Effector CD4-positive, alpha-beta T cell (primary cell): ENCODE measurements around the gene GPR101. TPM values are rescaled to one million over a fixed set of nuclear protein-coding genes. Genes with fewer than 3 reads are reported as not detected.

Source experiments
- DNase-seq: peaks from one replicate; pipeline ENCODE4 v3.0.0-alpha.2; 2020
- total RNA-seq: gene quantifications from one replicate; lab custom pipeline; 2026; lab: John Stamatoyannopoulos, UW

The GPR101 gene, protein sequence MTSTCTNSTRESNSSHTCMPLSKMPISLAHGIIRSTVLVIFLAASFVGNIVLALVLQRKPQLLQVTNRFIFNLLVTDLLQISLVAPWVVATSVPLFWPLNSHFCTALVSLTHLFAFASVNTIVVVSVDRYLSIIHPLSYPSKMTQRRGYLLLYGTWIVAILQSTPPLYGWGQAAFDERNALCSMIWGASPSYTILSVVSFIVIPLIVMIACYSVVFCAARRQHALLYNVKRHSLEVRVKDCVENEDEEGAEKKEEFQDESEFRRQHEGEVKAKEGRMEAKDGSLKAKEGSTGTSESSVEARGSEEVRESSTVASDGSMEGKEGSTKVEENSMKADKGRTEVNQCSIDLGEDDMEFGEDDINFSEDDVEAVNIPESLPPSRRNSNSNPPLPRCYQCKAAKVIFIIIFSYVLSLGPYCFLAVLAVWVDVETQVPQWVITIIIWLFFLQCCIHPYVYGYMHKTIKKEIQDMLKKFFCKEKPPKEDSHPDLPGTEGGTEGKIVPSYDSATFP
- not detected for total RNA-seq

- no peak for DNase-seq
These were observed at the start of gene GPR101 for GRCh38 chrX:137033774-137034507. Gene GPR101 (minus strand): TSS chrX:137033995. CDS start chrX:137031674, 2,321 bp downstream.

DNA sequence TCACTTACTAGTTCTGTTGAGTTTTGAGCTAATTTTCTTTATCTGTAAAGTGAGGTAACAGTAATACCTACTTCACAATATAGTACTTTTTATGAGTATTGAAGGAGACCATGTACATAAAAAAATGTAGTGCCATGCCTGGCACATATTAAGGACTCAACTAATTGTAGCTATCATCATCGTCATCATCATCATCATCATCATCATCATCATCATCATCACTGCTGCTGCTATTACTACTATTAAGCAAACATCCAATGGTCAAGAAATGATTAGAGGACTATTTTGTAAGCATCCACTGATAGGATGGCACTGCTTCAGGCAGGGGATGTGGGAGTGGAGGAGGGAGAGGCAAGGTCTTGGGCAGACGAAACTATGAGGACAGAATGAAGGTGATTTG is 47.4 kb upstream of the GPR101 start:
- no peak for DNase-seq

DNA sequence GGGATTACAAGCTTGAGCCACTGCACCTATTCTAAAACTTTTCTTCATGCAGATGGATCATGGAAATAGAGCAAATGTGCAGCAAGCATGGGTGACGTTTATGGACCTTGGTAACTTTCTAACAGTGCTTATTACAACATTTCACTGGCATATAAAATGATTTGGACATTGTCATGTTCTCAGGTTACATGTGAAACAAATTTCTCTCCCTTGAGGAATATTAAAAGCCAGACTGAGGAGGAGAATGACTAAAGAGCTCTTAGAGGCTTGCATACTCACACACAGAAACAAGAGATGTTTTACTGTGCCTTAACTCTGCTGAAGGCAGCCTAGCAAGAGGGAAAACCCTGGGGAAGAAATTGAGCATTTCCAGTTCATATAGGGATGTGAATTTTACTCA is 38.6 kb upstream of the GPR101 start:
- DNase-seq = no peak

GRCh38 chrX:137071596-137071995 is 37.8 kb upstream of the GPR101 start:
- DNase-seq = no peak

GRCh38 chrX:137067147-137067546 is 33.4 kb upstream of the GPR101 start:
- DNase-seq = no peak

DNA sequence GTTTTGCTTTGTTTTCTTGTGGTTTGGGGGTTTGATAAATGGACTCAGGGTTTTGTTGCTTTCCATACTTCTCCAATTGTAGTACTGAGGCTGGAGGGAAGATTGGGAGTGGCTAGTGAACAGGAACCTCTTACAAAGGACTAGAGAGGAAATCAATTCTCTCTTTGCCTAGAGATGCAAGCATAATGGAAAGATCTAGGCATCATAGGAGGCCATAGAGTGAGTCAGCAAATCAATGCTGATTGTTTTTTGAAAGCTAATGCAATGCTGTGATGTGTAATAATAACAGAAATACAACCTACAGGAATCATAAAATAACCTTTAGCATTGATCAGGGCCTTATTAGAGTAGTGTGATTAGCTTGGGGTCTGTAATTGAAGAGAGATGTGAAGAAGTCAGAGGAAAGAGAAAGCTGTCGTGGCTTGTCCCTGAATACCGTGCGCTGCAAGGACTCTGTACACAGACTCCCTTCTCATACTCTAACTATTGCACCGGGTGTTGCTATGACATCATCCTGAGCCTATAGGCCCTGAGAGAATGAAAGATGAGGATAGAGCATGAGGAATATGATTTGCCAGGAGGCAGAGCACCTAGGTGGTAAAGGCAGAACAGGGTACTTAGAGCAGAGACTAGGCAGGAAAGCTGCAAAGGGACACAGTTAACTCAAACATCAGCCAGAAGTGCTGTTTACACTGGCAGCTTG is 29.3 kb upstream of the GPR101 start:
- no peak for DNase-seq

DNA sequence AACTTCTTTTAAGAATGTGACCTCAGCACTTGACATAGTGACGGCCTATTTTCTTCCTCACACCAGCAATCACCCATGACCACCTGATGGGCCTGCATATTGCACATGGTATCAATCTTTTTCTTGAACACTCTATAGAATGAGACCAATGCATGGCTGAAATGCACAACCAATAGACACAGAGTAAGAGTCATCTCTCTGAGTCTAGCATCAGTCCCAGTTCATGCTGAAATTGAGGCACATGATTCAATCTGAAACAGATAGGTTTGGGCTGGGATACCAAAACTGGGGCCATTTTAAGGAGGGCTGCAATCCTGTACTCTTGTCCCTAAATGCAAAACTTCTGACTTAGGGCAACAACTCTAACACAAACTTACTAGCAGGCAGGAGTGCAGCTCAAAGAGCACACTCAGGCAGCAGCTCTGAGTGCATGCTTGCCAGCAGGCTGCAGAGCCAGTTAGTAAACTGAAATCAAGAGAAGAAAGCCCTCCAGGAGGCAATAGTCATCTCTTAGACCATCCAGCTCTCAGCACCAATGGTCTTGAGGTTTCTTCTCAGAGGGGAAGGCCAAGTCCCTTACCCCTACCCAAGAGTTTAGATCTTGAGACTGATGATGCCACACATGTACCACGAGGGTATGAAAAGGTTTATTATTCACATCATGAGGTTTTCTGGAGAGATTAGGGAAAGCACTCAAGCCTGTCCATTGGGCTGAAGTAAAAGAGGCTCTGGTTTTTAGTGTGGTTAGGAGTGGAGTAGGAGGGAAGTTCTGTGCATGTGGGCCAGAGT is 24.7 kb upstream of the GPR101 start:
- DNase-seq = no peak

DNA sequence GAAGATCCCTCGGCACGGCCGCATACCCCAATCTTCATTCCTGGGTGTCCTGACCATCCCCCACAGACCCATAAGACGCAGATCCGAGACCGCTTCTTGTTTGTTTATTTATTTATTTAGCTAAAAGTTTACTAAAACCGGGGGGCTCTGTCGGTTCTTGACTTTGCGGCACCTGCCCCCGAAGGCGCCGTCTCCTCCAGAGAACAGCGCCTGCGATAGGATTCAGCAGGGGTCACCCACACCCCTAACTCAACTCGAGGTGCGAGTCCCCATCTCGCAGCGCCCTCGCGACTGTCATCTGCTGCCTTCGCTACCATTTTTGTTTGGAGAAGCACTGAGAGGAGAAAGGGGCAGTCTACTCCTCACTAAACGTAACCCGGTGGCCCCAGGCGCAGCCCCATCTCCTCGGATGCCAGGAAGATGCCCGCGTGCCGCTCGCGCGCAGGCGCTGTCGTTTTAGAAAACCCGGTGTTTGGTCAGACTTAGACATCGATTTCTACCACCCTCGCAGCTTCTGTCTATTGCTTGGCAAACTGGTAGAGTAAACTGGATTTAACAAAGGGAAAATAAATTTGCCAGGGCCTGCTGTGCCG is 18.9 kb upstream of the GPR101 start:
- no peak for DNase-seq

- DNase-seq = peak; percentile 65
These were observed 18.3 kb upstream of the GPR101 start for GRCh38 chrX:137051978-137052642.

GRCh38 chrX:137044893-137045292 is 11.1 kb upstream of the GPR101 start:
- no peak for DNase-seq

DNA sequence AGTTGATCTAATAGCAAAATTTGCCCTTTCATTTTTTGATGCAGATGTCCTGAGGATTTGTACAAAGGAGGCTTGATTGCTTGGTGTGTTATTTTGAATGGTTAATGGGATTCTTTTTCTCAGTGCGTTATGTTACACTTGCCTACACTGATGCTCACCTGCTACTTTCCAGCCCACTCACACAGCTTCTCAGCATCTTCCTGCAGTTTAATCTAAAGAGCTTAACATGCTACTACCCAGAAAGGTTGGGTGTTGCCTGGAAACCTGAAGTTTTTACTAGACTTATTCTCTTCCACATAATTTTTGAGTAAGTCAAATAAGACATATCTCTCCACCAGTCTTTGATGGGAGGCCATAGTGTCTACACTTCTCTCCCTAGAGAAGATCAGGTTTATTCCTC is 9.9 kb upstream of the GPR101 start:
- DNase-seq = no peak

- no peak for DNase-seq
These were observed 7.5 kb upstream of the GPR101 start for GRCh38 chrX:137041329-137041728.

DNA sequence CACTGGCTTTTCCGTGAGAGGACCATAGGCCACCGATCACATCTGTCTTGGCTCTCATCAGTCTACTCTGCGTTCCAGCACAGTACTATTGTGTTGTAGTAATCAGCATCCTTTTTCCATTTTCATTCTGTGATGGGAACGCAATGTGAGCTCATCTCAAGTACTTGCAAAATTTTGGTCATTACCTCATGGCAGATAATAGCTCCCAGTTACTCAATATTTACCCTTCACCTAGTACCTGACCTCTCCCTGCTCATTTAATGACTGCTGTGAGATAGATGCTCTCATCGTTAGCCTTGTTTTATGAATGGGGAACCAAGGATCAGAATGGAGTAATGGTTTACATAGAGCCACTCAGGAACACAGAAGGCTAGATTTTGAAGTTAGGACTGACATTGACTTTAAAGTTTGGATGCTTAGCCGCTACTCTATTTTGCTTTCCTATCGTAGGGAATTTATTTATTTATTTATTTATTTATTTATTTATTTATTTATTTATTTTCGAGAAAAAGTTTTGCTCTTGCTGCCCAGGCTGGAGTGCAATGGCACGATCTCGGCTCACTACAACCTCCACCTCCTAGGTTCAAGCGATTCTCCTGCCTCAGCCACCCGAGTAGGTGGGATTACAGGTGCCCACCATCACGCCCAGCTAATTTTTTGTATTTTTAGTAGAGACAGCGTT is 6.5 kb upstream of the GPR101 start:
- no peak for DNase-seq

GRCh38 chrX:137034508-137034872 is 695 bp upstream of the GPR101 start:
- DNase-seq = no peak

- DNase-seq = no peak
These were observed 688 bp downstream of the GPR101 start for GRCh38 chrX:137032841-137033773.

DNA sequence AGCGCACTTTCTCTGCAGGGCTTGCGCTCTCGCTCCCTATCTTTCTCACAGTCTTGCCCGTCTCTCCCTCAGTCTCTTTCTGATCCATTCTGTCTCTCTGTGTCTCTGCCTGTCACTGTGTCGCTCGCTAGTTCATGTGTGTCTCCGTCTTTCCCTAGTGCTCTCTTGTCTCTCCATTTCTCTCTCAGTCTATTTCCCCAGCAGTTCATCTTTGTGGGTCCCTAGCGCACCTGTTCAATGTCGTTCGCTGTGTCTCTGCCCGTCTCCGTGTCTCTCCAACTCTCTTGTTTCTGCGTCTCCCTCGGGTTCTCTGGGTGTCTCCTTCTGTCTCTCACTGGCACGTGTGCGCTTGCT is 1.5 kb downstream of the GPR101 start:
- DNase-seq = no peak

GRCh38 chrX:137031517-137032340 is 2.1 kb downstream of the GPR101 start:
- DNase-seq = peak; percentile 11

- DNase-seq = no peak
These were observed 2.8 kb downstream of the GPR101 start for GRCh38 chrX:137031039-137031438.

GRCh38 chrX:137028699-137029098 is 5.1 kb downstream of the GPR101 start:
- no peak for DNase-seq
